Prostate gland (tissue), 2 donors: ENCODE measurements around the gene ACTA2. TPM values are rescaled to one million over a fixed set of nuclear protein-coding genes. Genes with fewer than 3 reads are reported as not detected.

Experiments used
- DNase-seq: peaks from one replicate; pipeline ENCODE4 v3.0.0-alpha.2; 2019; ENCODE audit warnings: low spot score
- H3K27ac ChIP-seq, 2 donors: fragments of 200-600 bp; sonication (generic); 2 replicates each; pipeline ENCODE4 v1.5.1; 2017 to 2019
- H3K27me3 ChIP-seq: fragments of 200-600 bp; sonication (generic); replicated peaks from 2 replicates; pipeline ENCODE4 v1.5.1; 2019; ENCODE audit not compliant: insufficient read depth
- H3K36me3 ChIP-seq, 2 donors: fragments of 200-600 bp; sonication (generic); 1 replicate in 1 of 2; 2 replicates in 1 of 2; pipeline versions ENCODE4 v1.5.1 to v1.8.1; 2017 to 2019
- H3K4me1 ChIP-seq: fragments of 200-600 bp; sonication (generic); replicated peaks from 2 replicates; pipeline ENCODE4 v1.5.1; 2019
- H3K4me3 ChIP-seq, 2 donors: fragments of 200-600 bp; sonication (generic); 2 replicates each; pipeline ENCODE4 v1.5.1; 2017 to 2019
- H3K9me3 ChIP-seq: fragments of 200-600 bp; sonication (generic); 2 replicates; pipeline ENCODE4 v1.5.1; 2017
- POLR2A ChIP-seq: fragments of 450-650 bp; IDR thresholded peaks from one replicate; pipeline ENCODE4 v1.6.1; 2016; ENCODE audit warnings: antibody characterized with exemption, mild to moderate bottlenecking
- POLR2AphosphoS5 ChIP-seq: sonication (generic); formaldehyde crosslinking; IDR thresholded peaks from one replicate; pipeline ENCODE4 v1.6.1; 2017; ENCODE audit warnings: antibody characterized with exemption
- WGBS: methylation state at CpG from one replicate; pipeline ENCODE4 v1.1.5; 2018; 5-methylcytosine and 5-hydroxymethylcytosine counted together
- intact Hi-C: fragments of 100-400 bp; cut with DNase I; formaldehyde crosslinking; loops from one replicate; pipeline ENCODE4 v1.14.2; 2022
- total RNA-seq, 2 donors: library from RNA; depleted of rRNA; stranded (reverse); fragments of >200 nt; gene quantifications; one replicate each; pipeline ENCODE4 v1.1.0, GENCODE V29; 2016
- TF ChIP-seq, protein P1 (sequence below), 4 experiments: fragments of 200-600 bp in 2 of 4; fragments of 450-650 bp in 2 of 4; sonication (generic) in 2 of 4; IDR thresholded peaks; 1 replicate in 3 of 4; 2 replicates in 1 of 4; pipeline ENCODE4 v1.5.1; 2016 to 2019; ENCODE audit warnings: antibody characterized with exemption in 4 of 4, mild to moderate bottlenecking in 2 of 4, moderate library complexity in 2 of 4

The ACTA2 gene
- total RNA-seq, 2 donors from 2014 or later: 1,024 to 1,957 TPM

DNA sequence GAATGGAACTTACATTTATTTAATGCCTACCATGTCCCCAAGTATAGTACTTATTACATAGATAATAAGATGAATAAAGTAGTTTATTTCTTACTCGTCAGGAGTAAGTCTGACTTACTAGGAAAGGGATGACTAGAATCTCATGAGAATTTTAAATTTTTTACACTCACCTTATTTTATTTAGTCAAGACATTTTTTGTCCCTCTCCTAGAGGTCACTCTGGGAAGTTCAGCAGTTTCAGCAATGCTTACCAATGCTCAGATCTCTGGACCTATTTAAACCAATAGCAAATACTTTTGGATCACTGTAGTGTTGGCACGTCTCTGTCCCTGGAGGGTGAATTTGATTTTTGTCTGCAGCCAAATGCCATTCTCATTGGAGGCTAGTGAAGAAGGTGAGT is 10.7 kb upstream of the ACTA2 start:
- no peaks in the 10 kb centered on the region for H3K36me3 ChIP-seq
- no peak for DNase-seq
- 92% methylated on average over 2 of the region's 2 CpGs for WGBS
- H3K27ac ChIP-seq: no peak overlapping the region
- intact Hi-C loops: no loop called here
- TF ChIP-seq, protein P1, sequence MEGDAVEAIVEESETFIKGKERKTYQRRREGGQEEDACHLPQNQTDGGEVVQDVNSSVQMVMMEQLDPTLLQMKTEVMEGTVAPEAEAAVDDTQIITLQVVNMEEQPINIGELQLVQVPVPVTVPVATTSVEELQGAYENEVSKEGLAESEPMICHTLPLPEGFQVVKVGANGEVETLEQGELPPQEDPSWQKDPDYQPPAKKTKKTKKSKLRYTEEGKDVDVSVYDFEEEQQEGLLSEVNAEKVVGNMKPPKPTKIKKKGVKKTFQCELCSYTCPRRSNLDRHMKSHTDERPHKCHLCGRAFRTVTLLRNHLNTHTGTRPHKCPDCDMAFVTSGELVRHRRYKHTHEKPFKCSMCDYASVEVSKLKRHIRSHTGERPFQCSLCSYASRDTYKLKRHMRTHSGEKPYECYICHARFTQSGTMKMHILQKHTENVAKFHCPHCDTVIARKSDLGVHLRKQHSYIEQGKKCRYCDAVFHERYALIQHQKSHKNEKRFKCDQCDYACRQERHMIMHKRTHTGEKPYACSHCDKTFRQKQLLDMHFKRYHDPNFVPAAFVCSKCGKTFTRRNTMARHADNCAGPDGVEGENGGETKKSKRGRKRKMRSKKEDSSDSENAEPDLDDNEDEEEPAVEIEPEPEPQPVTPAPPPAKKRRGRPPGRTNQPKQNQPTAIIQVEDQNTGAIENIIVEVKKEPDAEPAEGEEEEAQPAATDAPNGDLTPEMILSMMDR (IDR thresholded peaks at IDR 0.05): no peak
- no peak for TF ChIP-seq POLR2AphosphoS5
- TF ChIP-seq POLR2A: no peak
- H3K27me3 ChIP-seq: no peaks in the 10 kb centered on the region
- H3K9me3 ChIP-seq: no peaks in the 10 kb centered on the region
- no peak overlapping the region for H3K4me3 ChIP-seq
- H3K4me1 ChIP-seq: no peaks in the 10 kb centered on the region

- no peak for TF ChIP-seq POLR2A
- TF ChIP-seq POLR2AphosphoS5: no peak
- TF ChIP-seq, protein P1 (IDR thresholded peaks at IDR 0.05): no peak
- no peak for DNase-seq
- intact Hi-C loops: no loop called here
- no peaks in the 10 kb centered on the region for H3K27me3 ChIP-seq
- H3K4me3 ChIP-seq: no peak overlapping the region
- no peaks in the 10 kb centered on the region for H3K36me3 ChIP-seq
- H3K27ac ChIP-seq: no peak overlapping the region
- 78% methylated on average over 2 of the region's 2 CpGs for WGBS
- H3K4me1 ChIP-seq: no peaks in the 10 kb centered on the region
- H3K9me3 ChIP-seq: no peaks in the 10 kb centered on the region
Observed at GRCh38 chr10:88962336-88962735, 9.8 kb upstream of the ACTA2 start.

DNA sequence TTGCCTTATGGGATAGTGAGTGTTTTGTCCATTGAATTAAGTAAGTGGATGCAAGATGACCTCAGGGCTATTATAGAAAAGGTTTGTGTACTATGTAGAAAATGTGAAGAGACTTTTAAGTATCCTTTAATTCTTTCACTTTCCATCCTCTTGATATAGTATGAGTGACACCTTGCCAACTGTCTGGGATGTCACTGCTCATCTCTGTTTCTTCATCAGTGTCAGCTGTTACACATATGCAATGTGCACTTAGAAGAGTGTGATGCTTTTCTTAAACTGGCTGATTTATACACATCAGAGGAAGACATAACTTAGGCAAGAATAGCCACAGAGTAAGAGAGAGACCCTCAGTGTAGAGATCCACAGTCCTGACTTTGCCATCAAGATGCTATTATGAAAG is 8.7 kb upstream of the ACTA2 start:
- Histone ChIP-seq H3K9me3 (no peaks in the 10 kb centered on the region), H3K4me1 (no peaks in the 10 kb centered on the region), H3K4me3 (no peak overlapping the region), H3K27me3 (no peaks in the 10 kb centered on the region), H3K36me3 (no peaks in the 10 kb centered on the region), H3K27ac (no peak overlapping the region)
- TF ChIP-seq, protein P1 (IDR thresholded peaks at IDR 0.05): no peak
- TF ChIP-seq POLR2AphosphoS5 (no peak), POLR2A (no peak)
- intact Hi-C loops: no loop called here
- DNase-seq: no peak

DNA sequence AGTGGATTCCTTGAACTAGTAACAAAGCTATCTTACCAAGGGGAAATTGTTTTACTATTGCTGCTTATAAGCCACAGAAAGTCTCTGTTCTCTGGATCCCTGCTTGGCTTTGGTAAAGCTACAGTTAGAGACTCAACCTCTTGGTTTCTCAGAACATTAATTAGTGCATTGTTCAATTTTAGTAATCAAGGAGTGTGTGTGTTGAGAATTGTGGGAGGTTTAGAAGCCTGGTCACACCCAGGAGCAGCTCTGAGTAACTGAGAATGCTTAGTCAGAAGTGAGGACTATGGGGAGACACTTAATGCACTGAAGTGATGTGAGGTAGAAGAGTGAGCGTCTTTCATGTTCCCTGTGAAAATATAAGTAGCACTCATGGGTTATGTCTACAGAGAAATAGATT is 8.2 kb upstream of the ACTA2 start:
- H3K36me3 ChIP-seq: no peaks in the 10 kb centered on the region
- intact Hi-C loops: no loop called here

DNA sequence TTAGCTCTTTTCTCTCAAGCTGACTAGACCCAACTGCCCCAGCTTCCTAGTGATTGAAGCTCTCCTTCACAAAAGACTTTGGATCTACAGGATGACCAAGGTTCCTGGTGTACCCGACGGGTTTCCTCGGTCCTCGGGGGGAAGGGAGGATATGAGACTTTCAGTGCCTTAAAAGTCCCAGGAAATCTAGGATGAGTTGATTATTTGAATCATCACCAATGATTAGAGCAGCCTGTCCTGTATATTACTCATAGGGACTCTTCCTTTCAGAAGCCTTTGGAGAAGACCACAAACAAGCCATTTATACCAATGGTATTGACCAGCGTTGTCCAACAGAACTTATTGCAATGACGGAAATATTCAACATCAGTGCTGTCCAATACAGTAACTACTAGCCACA is 6.1 kb upstream of the ACTA2 start:
- no peak overlapping the region for H3K27ac ChIP-seq
- H3K9me3 ChIP-seq: no peaks in the 10 kb centered on the region
- no peak overlapping the region for H3K4me3 ChIP-seq
- intact Hi-C loops: no loop called here
- TF ChIP-seq POLR2AphosphoS5: no peak
- TF ChIP-seq, protein P1 (IDR thresholded peaks at IDR 0.05): no peak
- no peak for DNase-seq
- H3K4me1 ChIP-seq: no peaks in the 10 kb centered on the region
- 92% methylated on average over 6 of the region's 6 CpGs for WGBS
- no peaks in the 10 kb centered on the region for H3K27me3 ChIP-seq
- H3K36me3 ChIP-seq: no peaks in the 10 kb centered on the region

More for the DNA sequence above, 8.2 kb upstream of the ACTA2 start:
- 88% methylated on average over 1 of the region's 1 CpG for WGBS
- no peaks in the 10 kb centered on the region for H3K9me3 ChIP-seq
- no peak for TF ChIP-seq POLR2AphosphoS5
- TF ChIP-seq POLR2A: no peak
- TF ChIP-seq, protein P1 (IDR thresholded peaks at IDR 0.05): no peak
- H3K27ac ChIP-seq: no peak overlapping the region
- no peaks in the 10 kb centered on the region for H3K27me3 ChIP-seq
- no peak for DNase-seq
- H3K4me3 ChIP-seq: no peak overlapping the region
- H3K4me1 ChIP-seq: no peaks in the 10 kb centered on the region
